A673 (cell line): ENCODE data around the gene GGN. TPM values are rescaled to one million over a fixed set of nuclear protein-coding genes. Genes with fewer than 3 reads are reported as not detected.

Experiments used
- BruUV-seq: library from RNA; stranded (reverse); fragments of 400-500 nt; replicated peaks from 2 replicates; lab custom pipeline; 2021; lab: Mats Ljungman, UMichigan
- CTCF ChIA-PET: fragments of 300-600 bp; sonication (Branson Sonifier 250); formaldehyde crosslinking; loops from one replicate; lab custom pipeline; 2022; ENCODE audit warnings: antibody characterized with exemption; lab: Charles Lee
- POLR2A ChIA-PET: fragments of 300-600 bp; sonication (Branson Sonifier 250); formaldehyde crosslinking; loops from one replicate; lab custom pipeline; 2022; ENCODE audit warnings: antibody characterized with exemption; ENCODE audit not compliant: low non-redundant PET; lab: Charles Lee
- DNase-seq: peaks from one replicate; pipeline ENCODE4 v3.0.0-alpha.2; 2015; ENCODE audit warnings: low spot score
- H3K27ac ChIP-seq: fragments of 200-600 bp; sonication (generic); 2 replicates; pipeline ENCODE4 v1.5.1; 2016; ENCODE audit warnings: mixed run types, low read depth, mild to moderate bottlenecking, mixed read lengths, antibody characterized with exemption, low read length; ENCODE audit not compliant: poor library complexity, severe bottlenecking
- H3K27me3 ChIP-seq: fragments of 200-600 bp; sonication (generic); replicated peaks from 2 replicates; pipeline ENCODE4 v1.6.1; 2017; ENCODE audit warnings: mixed run types, low read depth, mild to moderate bottlenecking, mixed read lengths, antibody characterized with exemption, low read length; ENCODE audit not compliant: insufficient read depth, poor library complexity
- H3K36me3 ChIP-seq: fragments of 200-600 bp; sonication (generic); 2 replicates; pipeline ENCODE4 v1.6.1; 2016; ENCODE audit warnings: mixed run types, mild to moderate bottlenecking, mixed read lengths, antibody characterized with exemption, low read length; ENCODE audit not compliant: insufficient read depth, poor library complexity, severe bottlenecking
- H3K4me1 ChIP-seq: fragments of 200-600 bp; sonication (generic); 2 replicates; pipeline ENCODE4 v1.6.1; 2017; ENCODE audit warnings: mixed run types, mild to moderate bottlenecking, mixed read lengths, antibody characterized with exemption, low read length; ENCODE audit not compliant: insufficient read depth, poor library complexity, severe bottlenecking
- H3K4me3 ChIP-seq: fragments of 200-600 bp; sonication (generic); 2 replicates; pipeline ENCODE4 v1.5.1; 2016; ENCODE audit warnings: low read depth, mixed run types, mild to moderate bottlenecking, mixed read lengths, low read length; ENCODE audit not compliant: poor library complexity, severe bottlenecking
- H3K9me3 ChIP-seq: fragments of 200-600 bp; sonication (generic); 2 replicates; pipeline ENCODE4 v1.6.1; 2016; ENCODE audit warnings: mixed run types, low read depth, mild to moderate bottlenecking, mixed read lengths, antibody characterized with exemption, low read length; ENCODE audit not compliant: poor library complexity, severe bottlenecking
- EZH2 ChIP-seq: fragments of 200-600 bp; sonication (generic); IDR thresholded peaks from 2 replicates; pipeline ENCODE4 v1.6.1; 2017; ENCODE audit warnings: borderline replicate concordance, low read depth, mild to moderate bottlenecking, mixed read lengths, antibody characterized with exemption, low read length; ENCODE audit not compliant: poor library complexity, severe bottlenecking
- intact Hi-C: fragments of 100-400 bp; cut with micrococcal nuclease; formaldehyde crosslinking; loops from one replicate; pipeline ENCODE4 v1.10.0; 2022; ENCODE audit not compliant: unreplicated experiment
- total RNA-seq: library from RNA; stranded (reverse); gene quantifications from 2 replicates; pipeline ENCODE4 v1.2.3, GENCODE V29; 2021
- TF ChIP-seq, protein P1 (sequence below): fragments of 300-800, 200-600 bp; sonication (generic); conservative IDR thresholded peaks from 2 replicates; pipeline ENCODE4 v1.5.1; 2017; ENCODE audit warnings: low read depth, mild to moderate bottlenecking, antibody characterized with exemption, low read length, moderate library complexity, mixed read lengths

The GGN gene
- total RNA-seq, 1 experiment from 2014 or later: 1.3 TPM

DNA sequence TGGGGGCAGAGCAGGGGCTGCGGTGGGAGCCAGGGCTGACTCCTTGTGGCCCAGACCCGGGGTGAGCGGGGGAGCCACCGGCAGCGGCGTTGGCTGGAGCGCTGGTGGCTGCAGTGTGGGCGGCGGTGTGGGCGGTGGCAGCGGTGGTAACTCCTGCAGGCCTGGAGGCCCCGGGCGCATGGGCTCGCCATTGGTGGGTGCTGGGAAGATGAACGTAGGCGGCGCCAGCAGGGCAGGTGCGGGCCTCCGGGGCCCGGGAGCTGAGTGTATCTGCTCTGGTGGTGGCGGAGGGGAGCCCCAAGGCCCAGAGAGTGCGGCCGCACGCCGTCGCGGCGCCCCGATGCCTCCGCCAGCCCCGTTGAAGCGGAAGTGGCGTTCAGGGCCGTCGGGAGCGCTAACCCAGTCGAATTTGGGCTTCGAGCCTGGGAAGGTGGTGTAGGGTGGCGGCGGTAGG lies 2.0 kb downstream of the GGN start:
- Histone ChIP-seq H3K36me3 (peaks cover 38% of the 10 kb centered on the region), H3K4me3 (no peak overlapping the region), H3K9me3 (no peaks in the 10 kb centered on the region), H3K27me3 (no peaks in the 10 kb centered on the region), H3K27ac (no peak overlapping the region), H3K4me1 (peaks cover 6% of the 10 kb centered on the region)
- no peak for DNase-seq
- intact Hi-C loops: no loop called here
- POLR2A ChIA-PET: no interaction called here
- no peak for TF ChIP-seq EZH2
- TF ChIP-seq, protein P1, sequence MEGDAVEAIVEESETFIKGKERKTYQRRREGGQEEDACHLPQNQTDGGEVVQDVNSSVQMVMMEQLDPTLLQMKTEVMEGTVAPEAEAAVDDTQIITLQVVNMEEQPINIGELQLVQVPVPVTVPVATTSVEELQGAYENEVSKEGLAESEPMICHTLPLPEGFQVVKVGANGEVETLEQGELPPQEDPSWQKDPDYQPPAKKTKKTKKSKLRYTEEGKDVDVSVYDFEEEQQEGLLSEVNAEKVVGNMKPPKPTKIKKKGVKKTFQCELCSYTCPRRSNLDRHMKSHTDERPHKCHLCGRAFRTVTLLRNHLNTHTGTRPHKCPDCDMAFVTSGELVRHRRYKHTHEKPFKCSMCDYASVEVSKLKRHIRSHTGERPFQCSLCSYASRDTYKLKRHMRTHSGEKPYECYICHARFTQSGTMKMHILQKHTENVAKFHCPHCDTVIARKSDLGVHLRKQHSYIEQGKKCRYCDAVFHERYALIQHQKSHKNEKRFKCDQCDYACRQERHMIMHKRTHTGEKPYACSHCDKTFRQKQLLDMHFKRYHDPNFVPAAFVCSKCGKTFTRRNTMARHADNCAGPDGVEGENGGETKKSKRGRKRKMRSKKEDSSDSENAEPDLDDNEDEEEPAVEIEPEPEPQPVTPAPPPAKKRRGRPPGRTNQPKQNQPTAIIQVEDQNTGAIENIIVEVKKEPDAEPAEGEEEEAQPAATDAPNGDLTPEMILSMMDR: no peak
- BruUV-seq: no TSS peak
- CTCF ChIA-PET: no interaction called here

DNA sequence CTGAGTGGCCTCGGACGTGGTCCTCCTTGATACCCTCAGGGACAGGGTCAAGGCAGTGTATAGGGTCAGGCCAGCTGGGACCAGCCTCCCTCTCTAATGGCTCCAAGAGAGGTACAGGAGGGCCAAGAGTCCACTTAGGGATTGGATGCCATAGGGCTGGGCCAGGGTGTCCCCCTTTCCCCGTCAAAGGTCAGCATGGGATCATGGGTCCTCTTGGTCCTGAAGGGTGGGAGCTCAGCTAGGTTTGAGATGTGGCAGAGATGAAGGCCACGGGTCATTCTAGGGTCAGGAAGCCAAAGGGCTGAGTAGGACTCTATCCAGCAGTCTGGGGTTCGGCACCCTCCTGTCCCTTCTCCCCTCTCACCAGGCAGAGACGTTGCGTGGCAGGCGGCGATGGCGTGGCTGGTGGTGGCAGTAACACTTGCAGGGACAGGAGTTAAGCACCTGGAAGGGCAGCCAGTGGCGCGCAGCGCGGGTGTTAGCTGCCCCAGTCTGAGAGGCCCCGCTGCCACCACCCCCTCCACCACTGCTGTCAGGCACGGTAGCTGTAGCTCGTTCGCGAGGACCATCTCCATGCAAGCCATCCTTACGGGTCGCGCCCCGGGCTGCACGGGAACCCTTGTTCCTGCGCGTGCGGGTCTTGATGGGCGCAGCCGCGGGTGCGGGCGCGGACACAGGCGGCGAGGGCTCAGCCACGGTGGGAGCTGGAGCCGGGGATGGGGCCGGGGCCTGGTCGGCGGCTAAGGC lies 2.6 kb downstream of the GGN start:
- H3K4me1 ChIP-seq: peaks cover 6% of the 10 kb centered on the region
- TF ChIP-seq, protein P1: no peak
- TF ChIP-seq EZH2: no peak
- no peak for DNase-seq
- ChIA-PET CTCF (no interaction called here), POLR2A (no interaction called here)
- BruUV-seq: no TSS peak
- no peak overlapping the region for H3K4me3 ChIP-seq
- H3K9me3 ChIP-seq: no peaks in the 10 kb centered on the region
- H3K27ac ChIP-seq: no peak overlapping the region
- no peaks in the 10 kb centered on the region for H3K27me3 ChIP-seq
- intact Hi-C loops: no loop called here
- H3K36me3 ChIP-seq: peaks cover 43% of the 10 kb centered on the region

DNA sequence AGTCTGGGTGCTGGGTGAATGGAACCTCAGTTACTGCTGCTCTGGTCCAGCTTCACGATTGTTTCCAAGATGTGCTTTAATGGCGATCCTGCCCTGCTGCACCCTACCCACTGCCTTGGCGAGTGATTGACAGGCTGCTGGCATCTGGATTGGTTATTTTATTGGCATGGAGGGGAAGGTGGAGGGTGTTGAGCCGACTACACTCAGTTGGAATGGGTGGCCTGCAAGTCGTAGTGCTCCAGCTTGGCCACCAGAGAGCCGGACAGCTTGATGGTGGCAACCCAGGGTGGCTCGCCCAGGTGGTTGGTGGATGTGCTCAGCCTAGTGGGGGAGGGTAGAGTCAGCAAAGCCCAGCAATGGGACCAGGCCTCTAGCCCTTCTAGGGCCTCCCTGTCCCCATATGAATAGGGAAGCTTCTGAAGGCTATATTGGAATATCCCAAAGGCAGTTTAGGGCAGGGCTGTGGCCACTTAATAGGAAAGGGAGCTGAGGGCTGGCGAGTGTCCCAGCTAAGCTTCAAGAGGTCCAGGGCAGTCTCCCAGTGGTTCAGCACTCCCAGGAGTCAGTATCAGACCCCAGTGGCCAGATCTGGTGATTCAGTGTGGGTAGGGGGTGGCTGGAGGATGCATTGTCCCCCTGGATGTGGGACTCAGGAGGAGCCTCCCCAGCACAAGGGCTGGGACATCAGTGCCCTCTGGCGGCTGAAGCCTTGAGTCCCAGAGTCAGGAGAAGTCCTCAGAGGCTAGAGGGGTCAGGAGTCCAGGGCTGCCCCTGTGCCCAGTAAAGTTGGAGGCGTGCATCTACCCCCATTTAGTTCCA lies 3.4 kb downstream of the GGN start:
- Histone ChIP-seq H3K9me3 (no peaks in the 10 kb centered on the region), H3K27ac (no peak overlapping the region), H3K4me1 (peaks cover 6% of the 10 kb centered on the region), H3K36me3 (peaks cover 49% of the 10 kb centered on the region), H3K27me3 (no peaks in the 10 kb centered on the region), H3K4me3 (no peak overlapping the region)
- POLR2A ChIA-PET: no interaction called here
- no peak for TF ChIP-seq EZH2
- TF ChIP-seq, protein P1: no peak
- intact Hi-C loops: no loop called here
- CTCF ChIA-PET: no interaction called here
- no peak for DNase-seq
- BruUV-seq: no TSS peak
